AG09309 (cell line): ENCODE measurements around the gene CISD3.

Experiments used
- DNase-seq: peaks from one replicate; pipeline ENCODE4 v3.0.0-alpha.2; 2010; ENCODE audit warnings: low read depth
- H3K4me3 ChIP-seq: 2 replicates; pipeline ENCODE4 v1.5.1; 2011; ENCODE audit warnings: mild to moderate bottlenecking, low read depth, low read length, moderate library complexity; ENCODE audit not compliant: control insufficient read depth
- TF ChIP-seq, protein P1 (sequence below): IDR thresholded peaks from 2 replicates; pipeline ENCODE4 v1.5.1; 2011; ENCODE audit warnings: mild to moderate bottlenecking, low read depth, low read length, inconsistent platforms; ENCODE audit not compliant: insufficient read depth, control insufficient read depth; ENCODE audit errors: missing control alignments

CISD3 gene

GRCh38 chr17:38712593-38712992 lies 17.5 kb upstream of the CISD3 start:
- DNase-seq: no peak
- H3K4me3 ChIP-seq: no peak overlapping the region
- TF ChIP-seq, protein P1, sequence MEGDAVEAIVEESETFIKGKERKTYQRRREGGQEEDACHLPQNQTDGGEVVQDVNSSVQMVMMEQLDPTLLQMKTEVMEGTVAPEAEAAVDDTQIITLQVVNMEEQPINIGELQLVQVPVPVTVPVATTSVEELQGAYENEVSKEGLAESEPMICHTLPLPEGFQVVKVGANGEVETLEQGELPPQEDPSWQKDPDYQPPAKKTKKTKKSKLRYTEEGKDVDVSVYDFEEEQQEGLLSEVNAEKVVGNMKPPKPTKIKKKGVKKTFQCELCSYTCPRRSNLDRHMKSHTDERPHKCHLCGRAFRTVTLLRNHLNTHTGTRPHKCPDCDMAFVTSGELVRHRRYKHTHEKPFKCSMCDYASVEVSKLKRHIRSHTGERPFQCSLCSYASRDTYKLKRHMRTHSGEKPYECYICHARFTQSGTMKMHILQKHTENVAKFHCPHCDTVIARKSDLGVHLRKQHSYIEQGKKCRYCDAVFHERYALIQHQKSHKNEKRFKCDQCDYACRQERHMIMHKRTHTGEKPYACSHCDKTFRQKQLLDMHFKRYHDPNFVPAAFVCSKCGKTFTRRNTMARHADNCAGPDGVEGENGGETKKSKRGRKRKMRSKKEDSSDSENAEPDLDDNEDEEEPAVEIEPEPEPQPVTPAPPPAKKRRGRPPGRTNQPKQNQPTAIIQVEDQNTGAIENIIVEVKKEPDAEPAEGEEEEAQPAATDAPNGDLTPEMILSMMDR: no peak

- DNase-seq: no peak
- TF ChIP-seq, protein P1: no peak
- no peak overlapping the region for H3K4me3 ChIP-seq
Measured at GRCh38 chr17:38713456-38714075, 16.6 kb upstream of the CISD3 start.

DNA sequence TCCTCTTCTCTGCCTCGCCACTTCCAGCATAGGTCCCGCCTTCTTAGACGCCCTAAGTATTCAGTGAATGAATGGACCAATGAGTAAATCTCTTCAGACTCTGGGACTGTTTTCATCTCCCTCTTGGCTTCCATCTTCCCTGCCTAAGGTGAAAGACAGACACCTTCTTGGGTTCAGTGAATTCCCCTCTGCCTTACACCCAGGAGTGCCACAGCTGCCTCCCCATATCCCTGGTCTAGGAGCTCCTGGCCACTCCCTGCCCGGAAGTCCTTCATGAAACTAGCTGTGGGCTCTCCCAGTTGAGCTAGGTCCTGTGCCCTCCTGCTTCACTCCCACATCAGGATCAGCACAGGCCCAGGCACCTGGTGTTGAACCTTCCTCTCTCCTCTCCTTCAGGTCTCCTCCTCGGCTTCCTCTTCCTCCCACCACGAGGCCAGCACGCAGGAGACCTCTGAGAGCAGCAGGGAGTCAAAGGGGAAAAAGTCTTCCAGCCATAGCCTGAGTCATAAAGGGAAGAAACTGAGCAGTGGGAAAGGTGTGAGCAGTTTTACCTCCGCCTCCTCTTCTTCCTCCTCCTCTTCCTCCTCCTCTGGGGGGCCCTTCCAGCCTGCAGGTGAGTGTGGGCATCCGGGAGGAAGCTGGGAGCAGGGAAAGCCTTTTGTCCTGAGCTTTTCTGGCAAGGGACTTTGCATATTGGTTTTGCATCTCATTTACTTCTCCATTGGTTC lies 14.8 kb upstream of the CISD3 start:
- TF ChIP-seq, protein P1: no peak
- DNase-seq: no peak
- no peak overlapping the region for H3K4me3 ChIP-seq

- no peak overlapping the region for H3K4me3 ChIP-seq
Measured at GRCh38 chr17:38716368-38717005, 13.7 kb upstream of the CISD3 start.

DNA sequence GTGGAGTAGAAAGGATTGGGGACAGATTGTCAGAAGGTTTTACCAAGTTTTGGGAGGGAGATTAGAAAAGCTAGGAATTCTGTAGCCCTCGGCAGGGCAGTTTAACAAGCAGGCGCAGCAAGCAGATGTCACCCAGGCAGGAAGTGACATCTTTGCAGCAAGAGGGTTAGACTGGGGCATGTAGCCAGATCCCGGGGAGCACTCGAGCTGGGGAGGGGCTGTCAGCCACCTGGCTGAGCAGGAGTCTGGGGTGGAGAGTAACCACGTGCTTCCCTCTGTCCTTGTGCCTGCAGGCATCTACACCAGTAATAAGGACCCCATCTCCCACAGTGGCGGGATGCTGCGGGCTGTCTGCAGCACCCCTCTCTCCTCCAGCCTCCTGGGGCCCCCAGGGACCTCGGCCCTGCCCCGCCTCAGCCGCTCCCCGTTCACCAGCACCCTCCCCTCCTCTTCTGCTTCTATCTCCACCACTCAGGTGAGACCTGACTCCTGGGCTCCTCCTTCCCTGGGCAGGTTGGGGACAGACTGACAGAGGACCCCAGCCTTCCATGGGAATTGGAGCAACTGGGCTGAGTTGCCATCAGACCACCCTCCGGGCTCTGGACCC lies 12.9 kb upstream of the CISD3 start:
- TF ChIP-seq, protein P1: no peak
- H3K4me3 ChIP-seq: no peak overlapping the region
- no peak for DNase-seq

More at GRCh38 chr17:38716368-38717005, 13.7 kb upstream of the CISD3 start:
- no peak for DNase-seq
- TF ChIP-seq, protein P1: no peak

GRCh38 chr17:38719289-38719942 lies 10.7 kb upstream of the CISD3 start:
- TF ChIP-seq, protein P1: no peak
- H3K4me3 ChIP-seq: no peak overlapping the region
- DNase-seq: no peak
